A673 (cell line): ENCODE measurements around the gene LRRTM3.

ENCODE experiments used
- EZH2 ChIP-seq: fragments of 200-600 bp; sonication (generic); IDR thresholded peaks from 2 replicates; pipeline ENCODE4 v1.6.1; 2017; ENCODE audit warnings: borderline replicate concordance, low read depth, mild to moderate bottlenecking, mixed read lengths, antibody characterized with exemption, low read length; ENCODE audit not compliant: poor library complexity, severe bottlenecking
- TF ChIP-seq, protein P1 (sequence below): fragments of 300-800, 200-600 bp; sonication (generic); conservative IDR thresholded peaks from 2 replicates; pipeline ENCODE4 v1.5.1; 2017; ENCODE audit warnings: low read depth, mild to moderate bottlenecking, antibody characterized with exemption, low read length, moderate library complexity, mixed read lengths

DNA sequence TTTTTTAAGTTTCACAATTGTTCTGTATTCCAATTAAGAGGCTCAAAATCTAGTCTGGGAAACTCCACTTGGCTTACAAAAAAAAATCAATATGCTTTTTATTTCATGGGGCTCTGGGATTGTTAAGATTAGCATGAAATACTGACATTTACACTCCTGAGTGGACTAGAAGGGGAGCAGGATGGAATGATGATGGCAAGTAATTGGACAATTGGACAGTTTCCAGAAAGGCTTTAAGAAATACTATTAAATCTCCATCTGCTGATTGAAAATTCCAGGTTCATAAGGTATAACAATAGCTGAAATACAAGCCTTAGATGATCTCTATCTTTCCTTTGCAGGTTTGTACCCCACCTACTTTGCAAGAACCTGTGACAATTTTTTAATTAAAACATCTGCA lies 184.4 kb downstream of the LRRTM3 start:
- TF ChIP-seq, protein P1, sequence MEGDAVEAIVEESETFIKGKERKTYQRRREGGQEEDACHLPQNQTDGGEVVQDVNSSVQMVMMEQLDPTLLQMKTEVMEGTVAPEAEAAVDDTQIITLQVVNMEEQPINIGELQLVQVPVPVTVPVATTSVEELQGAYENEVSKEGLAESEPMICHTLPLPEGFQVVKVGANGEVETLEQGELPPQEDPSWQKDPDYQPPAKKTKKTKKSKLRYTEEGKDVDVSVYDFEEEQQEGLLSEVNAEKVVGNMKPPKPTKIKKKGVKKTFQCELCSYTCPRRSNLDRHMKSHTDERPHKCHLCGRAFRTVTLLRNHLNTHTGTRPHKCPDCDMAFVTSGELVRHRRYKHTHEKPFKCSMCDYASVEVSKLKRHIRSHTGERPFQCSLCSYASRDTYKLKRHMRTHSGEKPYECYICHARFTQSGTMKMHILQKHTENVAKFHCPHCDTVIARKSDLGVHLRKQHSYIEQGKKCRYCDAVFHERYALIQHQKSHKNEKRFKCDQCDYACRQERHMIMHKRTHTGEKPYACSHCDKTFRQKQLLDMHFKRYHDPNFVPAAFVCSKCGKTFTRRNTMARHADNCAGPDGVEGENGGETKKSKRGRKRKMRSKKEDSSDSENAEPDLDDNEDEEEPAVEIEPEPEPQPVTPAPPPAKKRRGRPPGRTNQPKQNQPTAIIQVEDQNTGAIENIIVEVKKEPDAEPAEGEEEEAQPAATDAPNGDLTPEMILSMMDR: no peak
- TF ChIP-seq EZH2: no peak
